GM12865 (cell line): ENCODE results near the gene EPAS1.

Source experiments
- DNase-seq: peaks from one replicate; pipeline ENCODE4 v3.0.0; 2010; ENCODE audit warnings: low read depth
- H3K4me3 ChIP-seq: 2 replicates; pipeline ENCODE4 v1.5.1; 2011; ENCODE audit warnings: mild to moderate bottlenecking, low read depth, low read length, control low read depth
- TF ChIP-seq, protein P1 (sequence below): IDR thresholded peaks from 2 replicates; pipeline ENCODE4 v1.5.1; 2011; ENCODE audit warnings: low read length, control low read depth, low read depth, inconsistent platforms; ENCODE audit not compliant: insufficient read depth; ENCODE audit errors: missing control alignments

The EPAS1 gene

DNA sequence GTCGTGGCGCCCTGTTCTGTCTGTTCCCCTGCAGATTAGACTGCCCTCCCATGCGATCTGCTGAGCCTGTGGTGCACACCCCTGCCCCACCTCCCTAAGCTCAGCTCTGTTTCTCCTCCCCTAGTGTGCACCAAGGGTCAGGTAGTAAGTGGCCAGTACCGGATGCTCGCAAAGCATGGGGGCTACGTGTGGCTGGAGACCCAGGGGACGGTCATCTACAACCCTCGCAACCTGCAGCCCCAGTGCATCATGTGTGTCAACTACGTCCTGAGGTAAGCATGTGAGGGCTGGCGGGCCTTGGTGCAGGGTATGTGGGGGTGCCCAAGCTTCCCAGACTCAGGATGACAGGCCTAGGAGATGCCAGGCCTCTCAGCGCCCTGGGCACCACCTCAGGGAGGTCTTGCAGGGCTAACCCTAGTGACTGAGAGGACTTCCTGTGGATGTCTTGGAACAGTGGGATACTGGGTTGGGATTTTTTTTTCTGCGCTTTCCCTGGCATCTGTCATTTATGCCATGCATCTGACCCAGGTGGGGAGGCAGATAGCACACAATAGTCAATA lies 78.4 kb downstream of the EPAS1 start:
- TF ChIP-seq, protein P1, sequence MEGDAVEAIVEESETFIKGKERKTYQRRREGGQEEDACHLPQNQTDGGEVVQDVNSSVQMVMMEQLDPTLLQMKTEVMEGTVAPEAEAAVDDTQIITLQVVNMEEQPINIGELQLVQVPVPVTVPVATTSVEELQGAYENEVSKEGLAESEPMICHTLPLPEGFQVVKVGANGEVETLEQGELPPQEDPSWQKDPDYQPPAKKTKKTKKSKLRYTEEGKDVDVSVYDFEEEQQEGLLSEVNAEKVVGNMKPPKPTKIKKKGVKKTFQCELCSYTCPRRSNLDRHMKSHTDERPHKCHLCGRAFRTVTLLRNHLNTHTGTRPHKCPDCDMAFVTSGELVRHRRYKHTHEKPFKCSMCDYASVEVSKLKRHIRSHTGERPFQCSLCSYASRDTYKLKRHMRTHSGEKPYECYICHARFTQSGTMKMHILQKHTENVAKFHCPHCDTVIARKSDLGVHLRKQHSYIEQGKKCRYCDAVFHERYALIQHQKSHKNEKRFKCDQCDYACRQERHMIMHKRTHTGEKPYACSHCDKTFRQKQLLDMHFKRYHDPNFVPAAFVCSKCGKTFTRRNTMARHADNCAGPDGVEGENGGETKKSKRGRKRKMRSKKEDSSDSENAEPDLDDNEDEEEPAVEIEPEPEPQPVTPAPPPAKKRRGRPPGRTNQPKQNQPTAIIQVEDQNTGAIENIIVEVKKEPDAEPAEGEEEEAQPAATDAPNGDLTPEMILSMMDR, result no peak
- H3K4me3 ChIP-seq, result no peak overlapping the region

DNA sequence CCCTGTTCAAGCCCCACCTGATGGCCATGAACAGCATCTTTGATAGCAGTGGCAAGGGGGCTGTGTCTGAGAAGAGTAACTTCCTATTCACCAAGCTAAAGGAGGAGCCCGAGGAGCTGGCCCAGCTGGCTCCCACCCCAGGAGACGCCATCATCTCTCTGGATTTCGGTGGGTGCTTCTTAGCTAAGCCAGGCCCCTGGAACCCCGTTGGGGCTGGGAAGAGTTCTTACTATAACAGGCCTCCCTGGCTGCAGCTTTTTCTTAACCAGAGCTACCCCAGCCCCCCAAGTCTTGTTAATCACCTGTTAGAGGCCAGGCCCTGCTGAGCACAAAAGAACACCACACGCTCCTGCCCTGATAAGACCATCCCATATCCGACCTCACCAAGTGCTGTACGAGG lies 79.4 kb downstream of the EPAS1 start:
- DNase-seq, result no peak
- H3K4me3 ChIP-seq, result no peak overlapping the region
- TF ChIP-seq, protein P1, result no peak

More for the DNA sequence above, 78.4 kb downstream of the EPAS1 start:
- no peak for DNase-seq

DNA sequence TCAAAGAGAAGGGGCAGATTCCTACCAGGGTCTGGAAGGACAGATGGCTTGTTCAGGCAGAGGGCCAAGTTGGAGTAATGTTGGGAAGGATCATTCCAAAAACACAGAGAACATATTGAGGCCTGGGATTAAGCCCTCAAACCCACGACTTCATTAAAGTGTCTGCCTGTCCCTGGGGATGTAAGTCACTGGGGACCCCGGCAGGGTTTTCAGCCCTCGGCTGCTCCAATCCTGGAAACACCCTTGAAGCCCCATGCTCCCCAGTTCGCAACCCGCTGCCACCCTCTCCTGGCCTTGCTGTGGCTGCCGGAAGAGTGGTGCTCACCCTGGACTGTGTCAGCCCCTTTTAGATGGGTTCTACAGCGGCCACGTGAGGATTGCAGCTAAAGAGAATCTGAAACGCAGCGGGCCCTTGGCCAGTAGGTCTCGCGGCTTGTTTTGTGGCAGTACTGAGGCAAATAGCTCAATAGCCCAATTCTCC lies 79.9 kb downstream of the EPAS1 start:
- TF ChIP-seq, protein P1, result no peak
- H3K4me3 ChIP-seq, result no peak overlapping the region
- DNase-seq, result no peak

- DNase-seq, result no peak
- no peak overlapping the region for H3K4me3 ChIP-seq
- TF ChIP-seq, protein P1, result no peak
Measured at GRCh38 chr2:46377666-46378560, 80.7 kb downstream of the EPAS1 start.

DNA sequence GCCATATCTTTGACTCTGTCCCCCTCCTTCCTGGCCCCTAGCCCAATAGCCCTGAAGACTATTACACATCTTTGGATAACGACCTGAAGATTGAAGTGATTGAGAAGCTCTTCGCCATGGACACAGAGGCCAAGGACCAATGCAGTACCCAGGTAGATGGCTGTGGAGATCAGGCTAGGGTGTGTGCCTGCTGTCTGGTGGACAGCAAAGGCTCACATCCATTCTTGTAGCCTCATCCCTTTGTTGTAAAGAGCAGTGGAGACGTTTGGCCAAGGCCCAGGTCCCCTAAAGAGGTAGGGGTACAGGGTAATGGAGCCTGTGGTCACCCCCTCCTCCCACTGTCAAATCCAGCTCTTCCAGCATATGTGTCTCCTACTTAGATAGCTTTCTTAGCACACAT lies 81.4 kb downstream of the EPAS1 start:
- TF ChIP-seq, protein P1, result no peak
- DNase-seq, result no peak

GRCh38 chr2:46379213-46380037 lies 82.2 kb downstream of the EPAS1 start:
- DNase-seq, result no peak
- TF ChIP-seq, protein P1, result no peak
- no peak overlapping the region for H3K4me3 ChIP-seq

More for the DNA sequence above, 81.4 kb downstream of the EPAS1 start:
- no peak overlapping the region for H3K4me3 ChIP-seq
